ENCODE data around the gene PHLDA3. TPM values are rescaled to one million over a fixed set of nuclear protein-coding genes. Genes with fewer than 3 reads are reported as not detected.
"Not testable (repeated sequence)": the region's sequence is repeated elsewhere in the genome, so short reads cannot be mapped to it uniquely, and the experiment has no call there.

The PHLDA3 gene
- total RNA-seq, 4 donors from 2014 or later = 63.0 to 110 (median 72.1) TPM

DNA sequence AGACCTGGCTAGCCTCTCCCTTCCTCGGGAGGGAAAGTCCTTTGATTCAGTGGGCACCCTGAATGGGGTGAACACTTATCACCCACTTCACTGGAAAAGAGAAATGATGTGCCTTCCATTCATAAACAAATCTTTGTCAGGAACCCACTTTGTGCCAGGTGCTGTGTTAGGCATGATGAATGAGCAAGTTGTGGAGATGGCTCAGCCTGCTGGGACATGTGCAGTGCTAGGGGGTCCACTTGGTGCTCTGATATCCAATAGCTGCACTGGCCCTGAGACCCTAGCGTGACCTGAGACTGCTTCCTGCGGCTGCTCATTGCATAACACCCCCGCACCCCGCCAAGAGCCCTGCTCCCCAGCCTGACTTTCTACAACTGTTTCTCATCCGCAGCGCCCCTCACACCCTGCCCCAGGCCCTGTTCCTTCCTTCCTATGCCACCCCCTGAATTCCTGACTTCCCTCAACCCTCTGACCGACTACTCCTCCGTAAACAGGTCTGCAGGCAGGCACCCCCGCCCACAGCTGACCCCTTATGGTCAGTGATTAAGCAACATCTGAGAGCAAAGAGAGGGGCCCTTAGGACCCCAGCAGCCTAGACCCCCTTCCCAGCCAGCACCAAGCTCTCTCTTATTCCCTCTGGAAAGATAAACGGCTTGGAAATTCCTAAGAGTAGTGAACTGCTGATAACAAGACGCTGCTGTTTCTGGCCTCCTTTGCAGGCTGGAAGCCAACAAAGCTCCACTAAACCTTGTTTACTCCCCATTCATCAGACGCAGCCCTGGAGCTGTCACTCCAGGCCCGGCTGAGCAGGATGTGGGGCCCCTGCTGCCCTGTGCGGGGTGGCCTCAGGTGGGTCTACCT lies 25.0 kb upstream of the PHLDA3 start:
- TF ChIP-seq, protein P1, sequence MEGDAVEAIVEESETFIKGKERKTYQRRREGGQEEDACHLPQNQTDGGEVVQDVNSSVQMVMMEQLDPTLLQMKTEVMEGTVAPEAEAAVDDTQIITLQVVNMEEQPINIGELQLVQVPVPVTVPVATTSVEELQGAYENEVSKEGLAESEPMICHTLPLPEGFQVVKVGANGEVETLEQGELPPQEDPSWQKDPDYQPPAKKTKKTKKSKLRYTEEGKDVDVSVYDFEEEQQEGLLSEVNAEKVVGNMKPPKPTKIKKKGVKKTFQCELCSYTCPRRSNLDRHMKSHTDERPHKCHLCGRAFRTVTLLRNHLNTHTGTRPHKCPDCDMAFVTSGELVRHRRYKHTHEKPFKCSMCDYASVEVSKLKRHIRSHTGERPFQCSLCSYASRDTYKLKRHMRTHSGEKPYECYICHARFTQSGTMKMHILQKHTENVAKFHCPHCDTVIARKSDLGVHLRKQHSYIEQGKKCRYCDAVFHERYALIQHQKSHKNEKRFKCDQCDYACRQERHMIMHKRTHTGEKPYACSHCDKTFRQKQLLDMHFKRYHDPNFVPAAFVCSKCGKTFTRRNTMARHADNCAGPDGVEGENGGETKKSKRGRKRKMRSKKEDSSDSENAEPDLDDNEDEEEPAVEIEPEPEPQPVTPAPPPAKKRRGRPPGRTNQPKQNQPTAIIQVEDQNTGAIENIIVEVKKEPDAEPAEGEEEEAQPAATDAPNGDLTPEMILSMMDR (IDR thresholded peaks at IDR 0.05) = no peak
- no peak for TF ChIP-seq POLR2A (IDR thresholded peaks at IDR 0.05)
- no peak overlapping the region for H3K4me3 ChIP-seq (ENCODE audit: low read depth, poor library complexity, severe bottlenecking)
- intact Hi-C loops (cut with DNase I; ENCODE audit: low total_unique reads) = no loop called here
- DNase-seq (ENCODE audit: low spot score in 2 of 2) = no peak
- 41 to 54% methylated on average over 14 to 15 of the region's 15 CpGs for WGBS, 2 donors

DNA sequence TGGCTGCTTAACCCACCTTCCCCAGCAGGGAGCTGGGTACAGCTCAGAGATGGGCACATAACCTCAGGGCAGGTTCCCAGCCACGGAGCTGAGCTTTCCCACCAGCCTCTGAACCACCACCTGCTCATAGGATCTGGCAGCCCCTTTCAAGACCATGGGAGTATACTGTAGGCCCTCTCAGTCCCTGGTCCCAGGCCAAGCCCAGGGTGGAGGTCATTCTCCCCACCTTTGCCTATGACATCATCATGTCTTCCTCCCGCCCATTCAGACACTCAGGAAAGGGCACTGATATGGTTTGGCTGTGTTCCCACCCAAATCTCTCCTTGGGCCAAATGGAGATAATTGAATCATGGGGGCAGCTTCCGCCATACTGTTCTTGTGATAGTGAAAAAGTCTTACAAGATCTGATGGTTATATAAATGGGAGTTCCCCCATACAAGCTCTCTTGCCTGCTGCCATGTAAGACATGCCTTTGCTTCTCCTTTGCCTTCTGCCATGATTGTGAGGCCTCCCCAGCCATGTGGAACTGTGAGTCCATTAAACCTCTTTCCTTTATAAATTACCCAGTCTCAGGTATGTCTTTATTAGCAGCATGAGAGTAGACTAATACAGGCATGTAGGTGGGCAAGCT lies 24.2 kb upstream of the PHLDA3 start:
- WGBS, 2 donors = 94 to 100% methylated on average over 2 to 3 of the region's 3 CpGs
- intact Hi-C loops (cut with DNase I; ENCODE audit: low total_unique reads); DNase-seq (ENCODE audit: low spot score in 2 of 2); H3K4me3 ChIP-seq (ENCODE audit: low read depth, poor library complexity, severe bottlenecking): not testable (repeated sequence)

DNA sequence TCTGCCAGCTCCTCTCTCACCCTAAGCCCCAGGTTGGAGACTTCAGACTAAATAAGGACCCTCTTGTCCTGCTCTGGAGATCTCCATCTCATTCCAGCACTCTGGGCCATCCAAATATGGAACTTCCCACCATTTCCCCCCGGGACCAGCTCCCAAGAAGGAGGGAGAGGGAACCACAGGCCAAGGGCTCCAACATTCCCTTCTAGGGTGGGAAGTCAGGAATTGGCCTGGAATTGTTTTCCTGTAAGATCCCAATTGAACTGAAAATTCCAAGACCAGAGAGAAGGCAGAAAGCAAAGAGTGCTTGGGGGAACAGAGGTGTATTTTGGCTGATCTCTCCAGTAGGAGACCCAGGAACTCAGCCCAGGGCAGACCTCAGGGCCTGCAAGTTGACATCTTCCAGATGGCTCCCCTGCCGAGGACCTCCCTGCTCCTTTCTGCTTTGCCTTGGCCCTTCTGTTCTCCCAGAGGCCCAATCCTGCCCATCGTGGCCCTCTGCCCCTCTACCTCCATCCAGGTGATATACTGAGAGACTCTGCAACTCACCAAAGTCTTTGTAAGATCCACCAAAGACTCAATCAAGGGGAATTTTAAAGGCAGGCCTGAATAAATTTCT lies 23.0 kb upstream of the PHLDA3 start:
- no peak overlapping the region for H3K4me3 ChIP-seq (ENCODE audit: low read depth, poor library complexity, severe bottlenecking)
- TF ChIP-seq POLR2A (IDR thresholded peaks at IDR 0.05) = no peak
- intact Hi-C loops (cut with DNase I; ENCODE audit: low total_unique reads) = no loop called here
- DNase-seq (ENCODE audit: low spot score in 2 of 2) = no peak
- 59 to 70% methylated on average over 3 of the region's 3 CpGs for WGBS, 2 donors

DNA sequence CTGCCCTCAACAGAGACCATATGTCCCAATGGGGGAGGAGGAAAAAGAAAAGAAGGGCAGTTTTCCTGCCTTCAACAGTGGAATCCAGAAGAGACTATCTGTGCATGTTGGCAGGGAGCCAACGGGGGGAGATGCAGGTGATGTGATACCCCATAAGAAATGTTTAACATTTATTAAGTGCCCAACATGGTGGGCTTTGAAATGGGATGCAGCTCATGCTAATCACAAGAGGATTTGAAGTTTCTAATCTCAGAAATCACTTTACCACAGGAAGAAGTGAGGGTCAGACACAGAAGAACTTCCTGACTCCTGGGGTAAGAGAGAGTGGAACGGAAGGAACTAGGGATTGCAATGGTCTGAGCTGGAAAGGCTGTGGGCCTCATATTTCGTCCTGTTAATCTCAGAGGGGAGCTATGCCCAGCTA lies 21.7 kb upstream of the PHLDA3 start:
- WGBS, 2 donors = 34 to 45% methylated on average over 3 of the region's 3 CpGs
- no peak for TF ChIP-seq POLR2A (IDR thresholded peaks at IDR 0.05)
- TF ChIP-seq, protein P1 (IDR thresholded peaks at IDR 0.05) = no peak
- intact Hi-C loops (cut with DNase I; ENCODE audit: low total_unique reads) = no loop called here
- no peak for DNase-seq (ENCODE audit: low spot score in 2 of 2)
- H3K4me3 ChIP-seq (ENCODE audit: low read depth, poor library complexity, severe bottlenecking) = no peak overlapping the region

DNA sequence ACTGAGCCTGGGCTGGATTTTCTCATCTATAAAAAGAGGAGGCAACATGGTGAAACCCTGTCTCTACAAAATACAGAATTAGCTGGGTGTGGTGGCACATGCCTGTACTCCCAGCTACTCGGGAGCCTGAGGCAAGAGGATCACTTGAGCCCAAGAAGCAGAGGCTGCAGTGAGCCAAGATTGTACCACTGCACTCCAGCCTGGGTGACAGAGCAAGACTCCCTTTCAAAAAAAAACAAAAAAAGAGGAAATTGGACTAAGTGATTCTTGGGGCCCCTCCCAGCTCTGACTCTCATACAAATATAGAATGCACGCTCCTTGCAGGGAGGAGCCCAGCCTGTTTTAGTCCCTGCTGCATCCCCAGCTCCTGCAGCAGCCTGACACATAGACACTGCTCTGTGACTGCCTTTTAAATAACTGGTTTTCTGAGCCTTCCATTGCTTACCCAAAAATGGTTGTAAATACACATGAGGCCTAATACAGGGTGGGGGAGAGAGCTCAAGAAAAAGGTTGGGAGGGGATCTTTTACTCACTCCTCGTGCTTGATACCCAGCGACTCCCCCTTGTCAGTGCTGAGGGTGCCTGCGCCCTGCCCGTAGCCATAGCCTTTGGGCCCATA lies 20.8 kb upstream of the PHLDA3 start:
- no peak overlapping the region for H3K4me3 ChIP-seq (ENCODE audit: low read depth, poor library complexity, severe bottlenecking)
- DNase-seq (ENCODE audit: low spot score in 2 of 2) = no peak
- 71 to 72% methylated on average over 6 of the region's 6 CpGs for WGBS, 2 donors
- TF ChIP-seq, protein P1 (IDR thresholded peaks at IDR 0.05) = no peak
- no peak for TF ChIP-seq POLR2A (IDR thresholded peaks at IDR 0.05)
- intact Hi-C loops (cut with DNase I; ENCODE audit: low total_unique reads) = no loop called here

DNA sequence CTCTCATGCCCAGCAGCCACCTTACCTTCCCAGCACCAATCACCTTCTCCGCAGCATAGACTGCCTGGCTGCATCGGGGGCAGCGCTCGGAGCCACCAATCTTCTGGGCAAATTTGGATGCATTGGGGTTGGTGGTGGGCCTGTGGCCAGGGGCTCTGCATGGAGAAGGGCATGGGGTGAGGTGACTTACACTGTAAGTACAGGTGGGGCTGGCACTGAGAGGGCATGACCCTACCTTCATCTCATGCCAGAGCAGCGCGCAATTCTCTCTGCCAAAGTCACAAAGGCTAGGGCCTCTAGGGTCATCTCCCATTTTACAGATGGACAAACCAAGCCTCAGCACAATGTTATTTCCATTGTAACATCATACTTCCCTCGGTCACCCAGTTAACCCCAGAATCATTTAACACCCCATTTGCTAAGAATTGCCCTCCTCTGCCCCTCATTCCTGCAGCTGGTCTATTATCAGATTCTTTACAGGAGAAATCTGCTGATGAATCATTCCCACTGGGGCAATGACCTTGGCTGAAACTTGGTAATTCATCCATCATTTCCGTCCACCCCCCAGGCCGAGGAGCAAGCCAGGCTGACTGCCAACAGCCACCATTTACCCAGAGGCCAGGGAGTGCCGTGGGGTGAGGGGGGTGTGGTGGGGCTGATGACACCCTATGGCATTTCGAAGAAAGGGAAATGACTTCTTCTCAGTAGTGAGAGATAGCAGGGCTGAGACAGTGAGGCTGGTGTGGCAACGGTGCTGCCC lies 20.0 kb upstream of the PHLDA3 start:
- no peak for DNase-seq (ENCODE audit: low spot score in 2 of 2)
- intact Hi-C loops (cut with DNase I; ENCODE audit: low total_unique reads) = no loop called here
- TF ChIP-seq, protein P1 (IDR thresholded peaks at IDR 0.05) = no peak
- TF ChIP-seq POLR2A (IDR thresholded peaks at IDR 0.05) = no peak

More for the DNA sequence above, 20.0 kb upstream of the PHLDA3 start:
- H3K4me3 ChIP-seq (ENCODE audit: low read depth, poor library complexity, severe bottlenecking) = no peak overlapping the region
- WGBS, 2 donors = 61 to 68% methylated on average over 12 of the region's 12 CpGs
